K562 (cell line): ENCODE data around the gene TRNP1. TPM values are rescaled to one million over a fixed set of nuclear protein-coding genes. Genes with fewer than 3 reads are reported as not detected.

Experiments used
- ATF7 ChIP-seq: fragments of 450-650 bp; IDR thresholded peaks from 2 replicates; pipeline ENCODE4 v1.7.1; 2014; ENCODE audit warnings: mild to moderate bottlenecking, moderate library complexity
- GABPA ChIP-seq: fragments of 200-800 bp; sonication (Bioruptor generic); conservative IDR thresholded peaks from 2 replicates; pipeline ENCODE4 v1.6.1; 2016; ENCODE audit warnings: low read depth, missing genetic modification characterization, missing compliant biosample characterization
- LEF1 ChIP-seq: fragments of 450-650 bp; IDR thresholded peaks from 2 replicates; pipeline ENCODE4 v1.6.1; 2016; ENCODE audit warnings: mild to moderate bottlenecking
- MTA2 ChIP-seq: fragments of 450-650 bp; IDR thresholded peaks from 2 replicates; pipeline ENCODE4 v1.6.1; 2016; ENCODE audit warnings: low read depth
- NR3C1 ChIP-seq: sonication (generic); formaldehyde crosslinking; IDR thresholded peaks from 2 replicates; pipeline ENCODE4 v1.8.1; 2022; ENCODE audit warnings: missing genetic modification reagents
- PKNOX1 ChIP-seq: fragments of 450-650 bp; IDR thresholded peaks from 2 replicates; pipeline ENCODE4 v1.6.1; 2016
- POU5F1 ChIP-seq: fragments of 150-350 bp; IDR thresholded peaks from 2 replicates; pipeline ENCODE4 v1.6.1; 2014; ENCODE audit warnings: borderline replicate concordance, low read length, low read depth, mild to moderate bottlenecking; ENCODE audit not compliant: partially characterized antibody
- SRF ChIP-seq, 2 experiments: fragments of 250-450, 450-650 bp in 1 of 2; sonication (Bioruptor Pico) in 1 of 2; sonication (generic) in 1 of 2; formaldehyde crosslinking; IDR thresholded peaks; 2 replicates each; pipeline versions ENCODE4 v1.5.0 to v1.5.1; 2020 to 2022; ENCODE audit warnings: mild to moderate bottlenecking in 1 of 2, missing genetic modification reagents in 1 of 2
- TAL1 ChIP-seq: fragments of 450-650 bp; IDR thresholded peaks from 2 replicates; pipeline ENCODE4 v1.6.1; 2016; ENCODE audit warnings: mild to moderate bottlenecking
- TBL1XR1 ChIP-seq, 2 experiments: IDR thresholded peaks; 2 replicates each; pipeline ENCODE4 v1.6.1; 2012; ENCODE audit warnings: improper control_type of control experiment in 2 of 2, low read length in 2 of 2, mild to moderate bottlenecking in 1 of 2
- THAP12 ChIP-seq: fragments of 250-450 bp; sonication (Bioruptor Pico); IDR thresholded peaks from 2 replicates; pipeline ENCODE4 v1.9.0; 2021; ENCODE audit warnings: mild to moderate bottlenecking, inconsistent platforms
- ZBTB17 ChIP-seq: fragments of 450-650 bp; formaldehyde crosslinking; IDR thresholded peaks from 2 replicates; pipeline ENCODE4 v1.4.0; 2020; ENCODE audit warnings: mild to moderate bottlenecking
- ZBTB40 ChIP-seq, 2 experiments: fragments of 450-650 bp in 1 of 2; sonication (generic) in 1 of 2; formaldehyde crosslinking in 1 of 2; IDR thresholded peaks; 2 replicates each; pipeline versions ENCODE4 v1.7.1 to v1.9.0; 2016 to 2022; ENCODE audit warnings: inconsistent platforms in 1 of 2, mild to moderate bottlenecking in 1 of 2, missing genetic modification reagents in 1 of 2
- ZEB2 ChIP-seq: fragments of 450-650 bp; IDR thresholded peaks from 2 replicates; pipeline ENCODE4 v1.6.1; 2016
- ZNF274 ChIP-seq: IDR thresholded peaks from 2 replicates; pipeline ENCODE4 v1.6.1; 2011; ENCODE audit warnings: low read depth, mild to moderate bottlenecking, low read length, moderate library complexity, borderline replicate concordance
- ZNF830 ChIP-seq: fragments of 250-450 bp; sonication (Bioruptor Pico); IDR thresholded peaks from 2 replicates; pipeline ENCODE4 v1.5.0; 2021; ENCODE audit warnings: mild to moderate bottlenecking
- polyA plus RNA-seq, 8 experiments: library from polyadenylated mRNA; depleted of rRNA in 4 of 8; stranded (reverse) in 5 of 8; unstranded in 3 of 8; fragments of >200 nt; fragmentation: Nextera tagmentation in 2 of 8; fragmentation: Illumina TruSeq in 1 of 8; extraction: Ambion mirVana in 2 of 8; extraction: Trizol in 1 of 8; gene quantifications; 2 replicates each; pipeline versions ENCODE4 v1.2.1 to v1.2.3, GENCODE V29; 2011 to 2014; ENCODE audit warnings: inconsistent platforms in 1 of 8, missing spikeins in 1 of 8
- total RNA-seq, 7 experiments: library from RNA; depleted of rRNA in 6 of 7; stranded (reverse); fragments of >200 nt in 6 of 7; fragmentation: Illumina TruSeq in 2 of 7; extraction: Trizol in 2 of 7; gene quantifications; 2 replicates each; pipeline versions ENCODE4 v1.2.1 to v1.2.3, GENCODE V29; 2011 to 2021; ENCODE audit warnings: low replicate concordance in 1 of 7

TRNP1 gene
- total and polyA plus RNA-seq, 9 of the 15 experiments (the other 6 are each of a cell fraction or from before 2014, with no cell fraction given) = 0.03 to 1.3 (median 0.95) TPM

- TF ChIP-seq LEF1 = peak; percentile 46; the same call in 1 of the 2 replicates
- no peak for TF ChIP-seq THAP12 (CRISPR knock-in tag)
- no peak for TF ChIP-seq ZBTB17 (CRISPR knock-in tag)
- TF ChIP-seq TBL1XR1 (IDR thresholded peaks at IDR 0.05; ENCODE audit: low read length in 2 of 2) = no peak
- TF ChIP-seq ZNF830 (CRISPR knock-in tag) = no peak
- peak; percentile 35; the same call in 1 of the 2 replicates for TF ChIP-seq MTA2
- no peak for TF ChIP-seq ZBTB40 (IDR thresholded peaks at IDR 0.05)
- TF ChIP-seq ZBTB40 (CRISPR knock-in tag; IDR thresholded peaks at IDR 0.05) = no peak
- 0 out of 2 replicates have a peak, but pooled peaks have one; percentile 34 for TF ChIP-seq ATF7
- no peak for TF ChIP-seq ZNF274
- TF ChIP-seq NR3C1 (CRISPR knock-in tag) = no peak
- 0 out of 2 replicates have a peak, but pooled peaks have one; percentile 7 for TF ChIP-seq PKNOX1
- TF ChIP-seq POU5F1 = no peak
- no peak for TF ChIP-seq SRF (CRISPR knock-in tag; IDR thresholded peaks at IDR 0.05)
- peak; percentile 53 for TF ChIP-seq TAL1
- TF ChIP-seq ZEB2 = peak; percentile 17; the same call in 1 of the 2 replicates
- no peak for TF ChIP-seq GABPA (tag)
- TF ChIP-seq, all 486 proteins: peak for 21
These were observed 23.7 kb downstream of the TRNP1 start (continued) for GRCh38 chr1:27017207-27017606.
